MM.1S (cell line): ENCODE measurements around the gene TYRO3.

Experiments used
- CTCF ChIP-seq: fragments of 300-600 bp; sonication (generic); IDR thresholded peaks from 2 replicates; pipeline ENCODE4 v1.5.1; 2016; ENCODE audit warnings: antibody characterized with exemption, low read length, mixed read lengths
- EZH2 ChIP-seq: fragments of 300-600 bp; sonication (generic); optimal IDR thresholded peaks from 2 replicates; pipeline ENCODE3; 2017; ENCODE audit warnings: low read depth, mild to moderate bottlenecking, antibody characterized with exemption, low read length, mixed read lengths
- EZH2phosphoT487 ChIP-seq: fragments of 300-600 bp; sonication (generic); IDR thresholded peaks from 2 replicates; pipeline ENCODE4 v1.6.1; 2018; ENCODE audit warnings: antibody characterized with exemption, low read length

- TF ChIP-seq CTCF (no peak), EZH2 (no peak), EZH2phosphoT487 (no peak)
Observed at GRCh38 chr15:41622901-41623300, 63.9 kb downstream of the TYRO3 start.
